Right lobe of liver (tissue), 6 donors: ENCODE measurements around the gene KRTAP22-1. TPM values are rescaled to one million over a fixed set of nuclear protein-coding genes. Genes with fewer than 3 reads are reported as not detected.

Source experiments
- ATAC-seq, 4 donors: fragments of 200-7000 bp; cut with Tn5 transposase; one replicate each; pipeline ENCODE4 v1.9.1; 2020; ENCODE audit warnings: mild to moderate bottlenecking in 4 of 4, moderate library complexity in 4 of 4
- DNase-seq, 3 donors: peaks; one replicate each; pipeline ENCODE4 v3.0.0-alpha.2; 2020
- H3K27ac ChIP-seq, 3 donors: fragments of 200-600 bp; one replicate each; pipeline ENCODE4 v1.8.0; 2022
- H3K27me3 ChIP-seq, 2 donors: fragments of 200-600 bp; one replicate each; pipeline ENCODE4 v1.8.0; 2022
- H3K36me3 ChIP-seq, 4 donors: fragments of 200-600 bp; sonication (generic) in 1 of 4; one replicate each; pipeline versions ENCODE4 v1.5.1 to v1.8.0; 2017 to 2022; ENCODE audit warnings: control low read depth in 1 of 4
- H3K4me1 ChIP-seq, 4 donors: fragments of 200-600 bp; sonication (generic) in 1 of 4; one replicate each; pipeline versions ENCODE4 v1.5.1 to v1.8.0; 2017 to 2022; ENCODE audit warnings: control low read depth in 1 of 4
- H3K4me3 ChIP-seq, 3 donors: fragments of 200-600 bp; one replicate each; pipeline ENCODE4 v1.8.0; 2022
- H3K9me3 ChIP-seq, 4 donors: fragments of 200-600 bp; sonication (generic) in 1 of 4; one replicate each; pipeline versions ENCODE4 v1.5.1 to v1.8.0; 2017 to 2022; ENCODE audit warnings: control low read depth in 1 of 4
- CTCF ChIP-seq, 4 donors: fragments of 200-600 bp in 3 of 4; fragments of 450-650 bp in 1 of 4; IDR thresholded peaks; one replicate each; pipeline versions ENCODE4 v1.5.1 to v1.8.0; 2016 to 2022; ENCODE audit warnings: antibody characterized with exemption in 4 of 4, mild to moderate bottlenecking in 2 of 4
- POLR2A ChIP-seq: fragments of 450-650 bp; IDR thresholded peaks from one replicate; pipeline ENCODE4 v1.6.1; 2017; ENCODE audit warnings: antibody characterized with exemption, mild to moderate bottlenecking
- WGBS: methylation state at CpG from one replicate; pipeline ENCODE4 v1.1.6; 2018; ENCODE audit warnings: low coverage, low lambda C conversion rate; ENCODE audit not compliant: insufficient coverage; ENCODE audit errors: missing lambda C conversion rate; 5-methylcytosine and 5-hydroxymethylcytosine counted together
- intact Hi-C, 2 donors: fragments of 100-400 bp; cut with DNase I; formaldehyde crosslinking; loops; one replicate each; pipeline versions ENCODE4 v1.11.2 to v1.14.1; 2022
- total RNA-seq, 6 experiments: library from RNA; depleted of rRNA in 2 of 6; stranded (reverse); fragments of >200 nt in 2 of 6; fragmentation: NEBNext Ultra II Directional in 3 of 6; extraction: Animal tissue kit (Norgen Biotek cat#: 25700) in 3 of 6; gene quantifications; one replicate each; pipeline versions ENCODE4 v1.1.0 to v1.2.4, GENCODE V29; 2016 to 2023
- donor health status: DM: no; HTN: yes; CAD: no.
- donor health status: DM: no; HTN: no; CAD: no.
- donor health status: DM: no; HTN: no; CAD: no.
- donor health status: DM: no; HTN: yes; CAD: no.
- donor health status: DM: no; HTN: yes; CAD: no.

KRTAP22-1 gene
- total RNA-seq, 6 experiments from 2014 or later = not detected

GRCh38 chr21:30598802-30599201, 2.1 kb upstream of the KRTAP22-1 start, which contains the start of gene KRTAP6-2:
TSS of gene KRTAP6-2 (minus strand) at chr21:30598902. CDS start at chr21:30598874, 28 bp downstream.
- H3K36me3 ChIP-seq = no peaks in the 10 kb centered on the region
- H3K9me3 ChIP-seq = no peaks in the 10 kb centered on the region
- WGBS = no CpG with 5 or more reads among the region's 6 CpGs
- no peak for ATAC-seq
- no peaks in the 10 kb centered on the region for H3K27me3 ChIP-seq
- intact Hi-C loops = no loop called here
- no peak within 1 kb of the TSS for H3K4me3 ChIP-seq
- H3K27ac ChIP-seq = no peak within 1 kb of the TSS
- H3K4me1 ChIP-seq = no peaks in the 10 kb centered on the region
- no peak for DNase-seq
- TF ChIP-seq POLR2A (no peak), CTCF (IDR thresholded peaks at IDR 0.05) (no peak)

GRCh38 chr21:30605968-30606367, 5.1 kb downstream of the KRTAP22-1 start:
- Histone ChIP-seq H3K4me1 (no peaks in the 10 kb centered on the region), H3K9me3 (no peaks in the 10 kb centered on the region), H3K36me3 (no peaks in the 10 kb centered on the region), H3K4me3 (no peak overlapping the region), H3K27me3 (no peaks in the 10 kb centered on the region), H3K27ac (no peak overlapping the region)
- TF ChIP-seq POLR2A (no peak), CTCF (IDR thresholded peaks at IDR 0.05) (no peak)
- intact Hi-C loops = no loop called here
- no peak for DNase-seq
- ATAC-seq = no peak
- WGBS = no CpG with 5 or more reads among the region's 2 CpGs

- Histone ChIP-seq H3K9me3 (no peaks in the 10 kb centered on the region), H3K36me3 (no peaks in the 10 kb centered on the region), H3K4me3 (no peak overlapping the region), H3K4me1 (no peaks in the 10 kb centered on the region), H3K27me3 (no peaks in the 10 kb centered on the region), H3K27ac (no peak overlapping the region)
- no peak for ATAC-seq
- intact Hi-C loops = no loop called here
- DNase-seq = no peak
- WGBS = 42% methylated on average over 2 of the region's 2 CpGs
- no peak for TF ChIP-seq CTCF (IDR thresholded peaks at IDR 0.05)
- TF ChIP-seq POLR2A = no peak
Measured at GRCh38 chr21:30612132-30612531, 11.2 kb downstream of the KRTAP22-1 start.

- 23% methylated on average over 1 of the region's 2 CpGs for WGBS
- TF ChIP-seq POLR2A (no peak), CTCF (IDR thresholded peaks at IDR 0.05) (no peak)
- no peaks in the 10 kb centered on the region for H3K36me3 ChIP-seq
- H3K27me3 ChIP-seq = no peaks in the 10 kb centered on the region
- no peak within 1 kb of the TSS for H3K4me3 ChIP-seq
- intact Hi-C loops = no loop called here
- no peaks in the 10 kb centered on the region for H3K9me3 ChIP-seq
- ATAC-seq (no peak), DNase-seq (no peak)
- H3K27ac ChIP-seq = no peak within 1 kb of the TSS
- no peaks in the 10 kb centered on the region for H3K4me1 ChIP-seq
Measured at GRCh38 chr21:30613836-30614235, 12.9 kb downstream of the KRTAP22-1 start, which contains the start of gene KRTAP6-1. TSS of gene KRTAP6-1 (minus strand) at chr21:30613930. CDS start at chr21:30613904, 26 bp downstream.

- Histone ChIP-seq H3K4me1 (no peaks in the 10 kb centered on the region), H3K27me3 (no peaks in the 10 kb centered on the region), H3K4me3 (no peak overlapping the region), H3K36me3 (no peaks in the 10 kb centered on the region), H3K27ac (no peak overlapping the region), H3K9me3 (no peaks in the 10 kb centered on the region)
- TF ChIP-seq POLR2A (no peak), CTCF (IDR thresholded peaks at IDR 0.05) (no peak)
- DNase-seq (no peak), ATAC-seq (no peak)
- intact Hi-C loops = no loop called here
Measured at GRCh38 chr21:30615199-30615598, 14.3 kb downstream of the KRTAP22-1 start.
